ENCODE data around the gene CX3CL1.
"Not testable (repeated sequence)": the region's sequence is repeated elsewhere in the genome, so short reads cannot be mapped to it uniquely, and the experiment has no call there.

CX3CL1 gene

GRCh38 chr16:57366544-57367040, 5.7 kb upstream of the CX3CL1 start:
- TF ChIP-seq CTCF (IDR thresholded peaks at IDR 0.05; ENCODE audit: insufficient read depth, low read depth, low read length, missing control alignments): no peak
- H3K4me3 ChIP-seq (ENCODE audit: low read length): no peak overlapping the region

GRCh38 chr16:57367116-57367752, 5.1 kb upstream of the CX3CL1 start:
- H3K4me3 ChIP-seq (ENCODE audit: low read length): no peak overlapping the region
- no peak for TF ChIP-seq CTCF (IDR thresholded peaks at IDR 0.05; ENCODE audit: insufficient read depth, low read depth, low read length, missing control alignments)
- no peak for DNase-seq (ENCODE audit: low read depth)

More at GRCh38 chr16:57366544-57367040, 5.7 kb upstream of the CX3CL1 start:
- DNase-seq (ENCODE audit: low read depth): no peak

GRCh38 chr16:57371494-57372371, 557 bp upstream of the CX3CL1 start:
- no peak for TF ChIP-seq CTCF (IDR thresholded peaks at IDR 0.05; ENCODE audit: insufficient read depth, low read depth, low read length, missing control alignments)
- DNase-seq (ENCODE audit: low read depth): no peak
- no peak overlapping the region for H3K4me3 ChIP-seq (ENCODE audit: low read length)

DNA sequence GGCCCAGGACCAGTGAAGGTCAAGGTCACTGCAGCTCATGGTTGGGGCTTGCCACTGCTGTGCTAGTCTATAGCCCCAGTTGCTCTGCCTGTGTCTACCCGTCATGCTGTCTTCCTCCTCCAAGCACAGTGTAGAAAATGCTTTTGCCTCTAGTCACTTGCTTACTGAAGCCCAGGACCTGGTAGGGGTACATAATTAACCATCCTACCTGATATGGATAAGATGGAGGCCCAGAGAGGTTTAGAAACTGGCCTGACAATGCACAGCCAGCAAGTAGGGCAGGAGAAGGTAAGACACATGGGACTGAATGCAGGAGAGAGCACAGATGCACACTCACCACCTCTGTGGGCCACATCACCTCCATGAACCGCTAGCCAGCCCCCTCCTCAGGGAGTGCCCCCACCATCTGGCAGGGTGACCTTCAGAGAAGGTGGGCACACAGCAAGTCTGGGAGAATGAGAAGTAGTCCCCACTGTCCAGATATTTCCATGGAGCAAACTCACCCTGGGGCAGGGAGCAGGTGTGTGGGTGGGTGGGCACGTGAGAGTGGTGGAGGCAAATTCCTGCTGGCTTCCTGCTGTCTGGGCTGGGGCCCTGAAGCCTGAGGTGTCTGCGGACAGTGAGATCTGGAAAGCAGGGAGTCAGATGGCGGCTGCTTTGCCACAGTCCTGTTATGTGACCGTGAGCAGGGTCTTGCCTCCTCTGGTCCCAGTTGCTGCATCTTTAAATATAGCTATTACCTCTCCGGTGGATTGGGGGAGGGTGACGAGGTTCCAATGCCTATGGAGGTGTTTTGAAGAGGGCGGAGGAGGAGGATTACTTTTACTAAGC, 1.0 kb downstream of the CX3CL1 start:
- DNase-seq (ENCODE audit: low read depth): no peak
- no peak overlapping the region for H3K4me3 ChIP-seq (ENCODE audit: low read length)
- no peak for TF ChIP-seq CTCF (IDR thresholded peaks at IDR 0.05; ENCODE audit: insufficient read depth, low read depth, low read length, missing control alignments)

DNA sequence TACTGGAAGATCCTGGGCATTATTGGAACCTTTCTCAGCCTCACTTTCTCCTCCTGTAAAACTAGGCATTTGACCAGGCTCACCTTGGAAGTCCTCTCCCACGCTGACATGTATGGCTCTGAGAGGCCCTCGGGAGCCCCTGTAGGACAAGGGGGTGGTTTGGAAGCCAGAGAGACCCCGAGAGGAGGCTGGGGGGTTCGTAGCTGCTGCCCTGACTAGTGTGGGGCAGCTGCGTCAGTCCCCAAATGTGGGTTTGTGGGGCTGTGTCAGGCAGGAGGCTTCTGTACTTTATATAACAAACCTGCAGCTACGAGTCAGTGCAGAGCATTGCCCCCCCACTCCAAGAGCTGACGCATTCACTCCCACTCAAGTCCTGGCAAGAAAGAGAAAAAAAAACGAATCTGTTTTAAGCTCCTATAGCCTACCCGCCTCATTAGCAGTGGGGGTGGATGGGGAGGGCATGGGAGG, 1.8 kb downstream of the CX3CL1 start:
- no peak for TF ChIP-seq CTCF (IDR thresholded peaks at IDR 0.05; ENCODE audit: insufficient read depth, low read depth, low read length, missing control alignments)
- peak; percentile 88 for DNase-seq (ENCODE audit: low read depth)
- no peak overlapping the region for H3K4me3 ChIP-seq (ENCODE audit: low read length)

GRCh38 chr16:57374925-57375465, 2.7 kb downstream of the CX3CL1 start:
- DNase-seq (ENCODE audit: low read depth); H3K4me3 ChIP-seq (ENCODE audit: low read length): not testable (repeated sequence)

Data from epithelial cell of esophagus (primary cell).